Raji (cell line): ENCODE results near the gene WNT5A.

Experiments used
- POLR2A ChIP-seq: IDR thresholded peaks from 2 replicates; pipeline ENCODE4 v1.6.1; 2011; ENCODE audit warnings: low read depth, low read length, control low read depth; ENCODE audit not compliant: insufficient read depth

The WNT5A gene

DNA sequence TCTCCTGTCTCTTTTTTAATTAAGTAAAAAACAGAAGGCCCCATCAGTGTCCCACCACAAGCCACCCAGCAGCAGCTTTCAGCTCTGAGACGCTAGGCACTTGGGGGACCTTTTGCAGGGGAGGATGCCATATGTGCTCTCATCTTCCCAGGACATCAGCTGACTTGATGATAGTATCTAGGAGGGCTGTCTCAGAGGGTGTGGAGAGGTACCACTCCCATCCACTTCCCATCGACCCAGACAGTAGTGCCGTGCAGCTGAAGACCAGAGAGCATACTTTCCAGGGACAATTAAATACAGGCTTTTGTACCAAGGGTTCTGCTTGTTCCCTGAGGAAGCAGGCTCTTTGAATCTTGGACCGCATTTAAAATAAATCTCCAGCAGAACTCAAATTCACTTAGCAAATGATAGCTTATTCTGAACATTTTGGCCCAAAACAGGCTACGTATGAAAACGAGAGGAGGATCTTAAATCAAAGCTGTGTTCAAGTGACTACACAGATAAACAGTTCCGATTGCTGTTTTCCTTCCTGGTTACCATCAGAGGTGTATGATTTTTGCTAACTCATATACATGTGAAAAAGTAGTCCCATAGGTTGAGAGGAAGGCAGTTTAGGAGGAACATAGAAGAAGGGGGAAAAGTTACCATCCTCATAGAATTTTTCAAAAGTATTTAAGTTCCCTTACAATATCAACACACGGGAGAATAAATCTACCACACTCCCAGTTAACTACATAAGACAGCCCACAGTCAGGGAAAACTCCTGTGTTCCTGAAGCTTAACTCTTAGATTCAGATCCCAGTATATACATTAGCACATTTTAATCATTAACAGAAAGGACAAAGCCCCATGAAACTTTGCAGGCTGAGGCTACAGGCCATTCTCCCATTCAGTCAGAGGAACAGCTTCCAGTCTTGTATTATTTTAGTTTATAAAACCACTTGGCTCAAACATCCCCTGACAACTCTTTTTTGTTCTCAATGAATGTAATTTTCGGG is 9.5 kb downstream of the WNT5A start:
- TF ChIP-seq POLR2A: no peak

DNA sequence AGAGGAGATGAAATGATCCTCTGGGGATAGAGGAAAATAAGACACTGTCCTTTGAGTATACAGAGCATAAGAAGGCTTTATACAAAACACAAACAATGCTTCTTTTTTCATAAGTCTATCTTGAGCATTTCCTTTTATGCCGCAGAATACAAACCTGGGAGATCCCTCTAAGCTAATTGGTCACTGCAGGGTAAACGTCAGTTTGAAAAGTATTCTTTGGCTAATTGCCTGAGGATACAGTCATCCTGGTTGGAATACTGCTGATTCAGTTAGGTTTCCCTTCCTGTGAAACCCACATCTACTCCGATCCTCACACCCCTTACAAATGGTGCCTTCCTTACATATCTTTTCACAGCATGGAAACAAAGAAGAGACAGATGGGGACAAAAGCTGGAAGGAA is 10.6 kb downstream of the WNT5A start:
- no peak for TF ChIP-seq POLR2A

DNA sequence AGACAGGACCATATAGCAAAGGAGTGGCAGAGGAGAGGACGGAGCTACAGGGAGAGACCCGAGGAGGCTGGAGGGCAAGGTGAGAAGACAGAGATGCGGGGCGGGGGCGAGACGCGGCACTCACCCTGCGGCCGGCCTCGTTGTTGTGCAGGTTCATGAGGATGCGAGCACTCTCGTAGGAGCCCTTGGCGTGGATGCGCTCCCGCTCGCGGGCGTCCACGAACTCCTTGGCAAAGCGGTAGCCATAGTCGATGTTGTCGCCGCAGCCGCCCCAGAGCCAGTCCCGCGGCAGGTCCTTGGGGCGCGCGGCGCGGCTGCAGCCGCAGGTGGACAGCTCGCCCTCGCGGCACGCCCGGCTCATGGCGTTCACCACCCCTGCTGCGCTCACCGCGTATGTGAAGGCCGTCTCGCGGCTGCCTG is 12.9 kb downstream of the WNT5A start:
- no peak for TF ChIP-seq POLR2A

GRCh38 chr3:55473788-55474187 is 13.3 kb downstream of the WNT5A start:
- no peak for TF ChIP-seq POLR2A

- TF ChIP-seq POLR2A: no peak
Observed at GRCh38 chr3:55471522-55472280, 15.4 kb downstream of the WNT5A start.

DNA sequence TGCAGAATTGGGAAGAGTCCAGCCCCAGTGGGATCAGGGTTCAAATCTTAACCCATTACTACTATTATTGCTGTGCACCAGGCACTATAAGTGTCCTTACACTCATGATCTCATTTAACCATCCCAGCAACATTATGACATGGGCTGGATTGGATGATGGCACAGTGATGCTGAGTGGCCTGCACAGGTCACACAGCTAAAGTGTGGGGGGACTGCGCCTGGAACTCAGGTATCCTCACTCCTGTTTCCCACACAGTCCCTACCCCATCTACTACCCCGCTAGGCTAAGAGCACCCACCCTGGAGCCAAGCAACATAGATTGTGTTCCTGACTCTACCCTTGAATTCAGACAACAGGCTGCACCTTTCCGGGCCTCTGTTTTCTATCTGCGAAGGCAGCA is 16.0 kb downstream of the WNT5A start:
- no peak for TF ChIP-seq POLR2A

- no peak for TF ChIP-seq POLR2A
Observed at GRCh38 chr3:55469957-55470526, 17.1 kb downstream of the WNT5A start.

DNA sequence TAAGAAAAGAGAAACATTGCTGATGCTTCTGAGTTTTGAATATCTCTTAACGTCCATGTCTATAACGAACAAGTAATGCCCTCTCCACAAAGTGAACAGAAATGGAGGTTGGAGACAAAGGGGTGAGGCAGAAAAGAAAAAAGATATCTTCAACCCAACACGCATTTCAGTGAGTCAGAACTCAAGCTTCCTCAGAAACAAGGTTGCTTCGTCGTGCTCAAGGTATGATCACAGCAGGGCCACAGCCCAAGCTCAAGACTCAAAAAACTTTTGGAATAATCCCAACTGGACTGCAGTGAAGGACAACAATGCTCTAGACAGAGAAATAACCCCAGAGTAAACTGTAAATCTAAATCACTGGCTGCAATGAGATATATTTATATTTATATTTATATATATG is 18.9 kb downstream of the WNT5A start:
- no peak for TF ChIP-seq POLR2A

DNA sequence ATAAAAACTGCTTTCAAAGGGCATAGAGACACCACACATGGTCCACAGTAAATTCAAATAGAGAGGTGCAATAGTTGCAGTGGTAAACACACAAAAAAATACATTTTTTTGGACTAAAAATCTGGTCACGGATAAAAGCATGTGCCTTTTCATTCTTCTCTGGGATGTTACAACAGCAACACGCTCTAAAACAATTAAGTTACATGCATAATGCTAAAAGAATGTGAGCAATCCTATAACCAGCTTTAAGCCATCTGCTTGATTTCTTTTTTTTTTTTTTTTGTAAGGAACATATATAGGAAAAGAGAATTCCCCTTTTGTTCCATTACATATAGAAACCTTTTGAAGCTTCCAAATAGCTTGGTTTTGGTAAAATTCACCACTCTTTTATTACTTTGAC is 20.0 kb downstream of the WNT5A start:
- TF ChIP-seq POLR2A: no peak

DNA sequence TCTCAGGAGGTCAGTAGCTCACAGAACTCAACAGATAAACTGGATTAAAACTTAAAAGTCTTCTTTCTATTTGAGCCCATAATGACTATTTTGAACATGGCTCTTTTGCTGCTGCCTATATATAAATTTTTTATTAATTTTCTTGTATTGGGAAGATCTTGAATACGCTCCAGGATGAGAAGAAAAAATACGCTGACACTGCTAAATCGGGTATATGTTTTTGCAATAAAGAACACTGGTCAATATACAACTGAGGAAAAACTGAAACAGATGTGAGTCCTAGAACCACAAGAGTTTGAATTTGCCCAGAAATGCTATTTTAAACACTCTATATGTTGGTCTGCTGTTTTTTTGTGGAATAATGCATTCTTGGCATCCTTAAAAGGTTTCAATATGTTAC is 20.6 kb downstream of the WNT5A start:
- no peak for TF ChIP-seq POLR2A

GRCh38 chr3:55461896-55462295 is 25.2 kb downstream of the WNT5A start:
- TF ChIP-seq POLR2A: no peak

GRCh38 chr3:55459838-55460237 is 27.3 kb downstream of the WNT5A start:
- no peak for TF ChIP-seq POLR2A

DNA sequence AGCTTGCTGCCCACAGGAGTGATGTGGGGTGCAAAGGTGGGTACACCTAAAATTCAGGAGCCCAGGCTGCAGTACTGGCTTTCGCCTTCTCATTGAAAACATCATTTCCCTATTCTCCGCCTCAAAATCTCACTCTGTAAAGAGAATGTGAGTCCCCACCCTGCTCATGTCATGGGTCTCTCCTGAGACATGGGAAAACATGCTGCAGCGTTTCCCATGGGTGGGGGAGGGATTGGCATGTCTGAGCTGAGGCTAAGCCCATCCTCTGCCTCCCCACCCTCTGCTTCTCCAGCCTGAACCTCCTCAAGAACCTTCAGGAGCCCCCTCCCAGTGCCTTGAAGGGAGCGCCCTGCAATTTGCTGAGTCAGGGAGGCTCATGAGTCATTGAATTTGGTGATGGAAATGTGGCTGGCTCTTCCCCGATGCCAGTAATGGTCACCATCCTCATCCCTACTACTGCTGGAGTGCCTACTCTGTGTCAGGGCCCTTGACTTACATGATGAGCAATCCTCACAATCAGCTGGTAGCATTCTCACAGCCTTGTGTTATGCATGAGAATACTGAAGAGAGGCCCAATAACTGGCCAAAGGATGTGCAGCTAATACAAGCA is 28.8 kb downstream of the WNT5A start:
- no peak for TF ChIP-seq POLR2A

DNA sequence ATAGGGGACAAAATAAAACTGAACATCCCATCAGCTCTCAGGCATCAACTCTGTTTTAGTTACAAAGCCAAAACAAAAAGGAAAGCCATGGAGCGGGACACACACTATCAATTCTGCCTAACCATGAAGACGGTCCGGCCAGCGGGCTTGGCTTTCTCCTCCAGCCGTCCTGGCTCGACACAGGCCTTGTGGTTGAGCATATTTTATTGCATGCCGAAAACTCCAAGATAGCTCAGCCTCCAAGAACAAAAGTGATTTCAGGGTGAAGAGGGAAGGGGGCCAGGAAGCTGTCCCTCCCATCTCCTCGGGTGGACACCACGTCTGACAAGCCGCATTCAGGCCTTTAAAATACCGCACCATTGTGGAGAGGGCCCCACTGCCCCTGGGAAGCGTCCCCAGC is 31.2 kb downstream of the WNT5A start:
- no peak for TF ChIP-seq POLR2A

DNA sequence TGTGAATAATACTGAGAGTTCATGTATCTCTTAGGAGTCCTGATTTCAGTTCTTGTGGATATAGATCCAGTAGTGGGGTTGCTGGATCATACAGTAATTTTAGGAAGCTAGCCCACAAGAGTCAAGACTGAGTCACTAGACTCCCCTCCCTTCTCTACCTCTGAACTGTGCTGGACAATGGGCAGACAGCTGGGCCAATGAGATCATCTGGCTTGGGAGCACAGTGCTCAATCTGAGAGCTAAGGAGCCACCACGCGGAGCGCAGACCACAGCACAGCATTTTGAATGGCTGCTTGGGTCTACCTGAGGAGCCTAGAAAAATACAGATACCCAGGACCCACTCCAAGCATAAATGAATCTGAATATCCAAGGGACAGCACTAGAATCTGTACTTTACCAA is 32.5 kb downstream of the WNT5A start:
- no peak for TF ChIP-seq POLR2A
